ENCODE measurements around the gene NPDC1.

- TF ChIP-seq, protein P1, sequence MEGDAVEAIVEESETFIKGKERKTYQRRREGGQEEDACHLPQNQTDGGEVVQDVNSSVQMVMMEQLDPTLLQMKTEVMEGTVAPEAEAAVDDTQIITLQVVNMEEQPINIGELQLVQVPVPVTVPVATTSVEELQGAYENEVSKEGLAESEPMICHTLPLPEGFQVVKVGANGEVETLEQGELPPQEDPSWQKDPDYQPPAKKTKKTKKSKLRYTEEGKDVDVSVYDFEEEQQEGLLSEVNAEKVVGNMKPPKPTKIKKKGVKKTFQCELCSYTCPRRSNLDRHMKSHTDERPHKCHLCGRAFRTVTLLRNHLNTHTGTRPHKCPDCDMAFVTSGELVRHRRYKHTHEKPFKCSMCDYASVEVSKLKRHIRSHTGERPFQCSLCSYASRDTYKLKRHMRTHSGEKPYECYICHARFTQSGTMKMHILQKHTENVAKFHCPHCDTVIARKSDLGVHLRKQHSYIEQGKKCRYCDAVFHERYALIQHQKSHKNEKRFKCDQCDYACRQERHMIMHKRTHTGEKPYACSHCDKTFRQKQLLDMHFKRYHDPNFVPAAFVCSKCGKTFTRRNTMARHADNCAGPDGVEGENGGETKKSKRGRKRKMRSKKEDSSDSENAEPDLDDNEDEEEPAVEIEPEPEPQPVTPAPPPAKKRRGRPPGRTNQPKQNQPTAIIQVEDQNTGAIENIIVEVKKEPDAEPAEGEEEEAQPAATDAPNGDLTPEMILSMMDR (conservative IDR thresholded peaks at IDR 0.05 in 1 of 2, IDR thresholded peaks at IDR 0.05 in 1 of 2; ENCODE audit: low read depth in 1 of 2, low read length in 2 of 2) = no peak
- no peak for TF ChIP-seq EZH2 (IDR thresholded peaks at IDR 0.05; ENCODE audit: low read length, missing control alignments)
Observed at GRCh38 chr9:137017791-137018497, 28.0 kb downstream of the NPDC1 start.
